Loucy (cell line): ENCODE results near the gene DPP4.

Experiments
- H2AFZ ChIP-seq: fragments of 200-600 bp; sonication (generic); 2 replicates; pipeline ENCODE4 v1.6.0; 2016; ENCODE audit warnings: antibody characterized with exemption, mild to moderate bottlenecking, low read length, moderate library complexity
- H3F3A ChIP-seq: fragments of 200-600 bp; 2 replicates; pipeline ENCODE4 v1.6.0; 2016; ENCODE audit warnings: antibody characterized with exemption, low read depth, mild to moderate bottlenecking
- H3K27me3 ChIP-seq: fragments of 200-600 bp; sonication (generic); 2 replicates; pipeline ENCODE4 v1.6.1; 2014; ENCODE audit warnings: low read length, mild to moderate bottlenecking; ENCODE audit not compliant: insufficient read depth, poor library complexity, severe bottlenecking
- H3K36me3 ChIP-seq: fragments of 200-600 bp; sonication (generic); 2 replicates; pipeline ENCODE4 v1.6.1; 2016; ENCODE audit warnings: low read length; ENCODE audit not compliant: insufficient read depth
- H3K4me1 ChIP-seq: fragments of 200-600 bp; sonication (generic); 2 replicates; pipeline ENCODE4 v1.5.1; 2014; ENCODE audit warnings: low read length, mild to moderate bottlenecking; ENCODE audit not compliant: insufficient read depth, poor library complexity, severe bottlenecking
- H3K4me2 ChIP-seq: fragments of 200-600 bp; sonication (generic); 2 replicates; pipeline ENCODE4 v1.6.0; 2014; ENCODE audit warnings: antibody characterized with exemption, low read length, low read depth, mild to moderate bottlenecking; ENCODE audit not compliant: poor library complexity, severe bottlenecking
- H3K4me3 ChIP-seq: fragments of 200-600 bp; sonication (generic); 2 replicates; pipeline ENCODE4 v1.5.1; 2014; ENCODE audit warnings: low read length, mild to moderate bottlenecking, mixed read lengths; ENCODE audit not compliant: poor library complexity, severe bottlenecking
- H3K79me2 ChIP-seq: fragments of 200-600 bp; sonication (generic); 2 replicates; pipeline ENCODE4 v1.6.1; 2014; ENCODE audit warnings: low read length; ENCODE audit not compliant: insufficient read depth
- H3K9ac ChIP-seq: fragments of 200-600 bp; sonication (generic); 2 replicates; pipeline ENCODE4 v1.6.0; 2014; ENCODE audit warnings: mild to moderate bottlenecking, low read depth, low read length, moderate library complexity; ENCODE audit not compliant: poor library complexity, severe bottlenecking
- H3K9me2 ChIP-seq: fragments of 200-600 bp; sonication (generic); replicated peaks from 2 replicates; pipeline ENCODE4 v1.6.1; 2016; ENCODE audit warnings: low read depth, low read length, mixed read lengths
- H3K9me3 ChIP-seq: fragments of 200-600 bp; sonication (generic); 2 replicates; pipeline ENCODE4 v1.6.1; 2014; ENCODE audit warnings: mild to moderate bottlenecking, antibody characterized with exemption, low read length, low read depth; ENCODE audit not compliant: insufficient read depth
- H4K20me1 ChIP-seq: fragments of 200-600 bp; sonication (generic); 2 replicates; pipeline ENCODE4 v1.6.0; 2014; ENCODE audit warnings: antibody characterized with exemption, low read length, mild to moderate bottlenecking; ENCODE audit not compliant: insufficient read depth, poor library complexity, severe bottlenecking
- EZH2phosphoT487 ChIP-seq: fragments of 200-600 bp; IDR thresholded peaks from 2 replicates; pipeline ENCODE4 v1.6.1; 2018; ENCODE audit warnings: antibody characterized with exemption, mild to moderate bottlenecking, moderate library complexity, borderline replicate concordance
- TF ChIP-seq, protein P1 (sequence below): fragments of 200-600 bp; sonication (generic); conservative IDR thresholded peaks from 2 replicates; pipeline ENCODE4 v1.5.1; 2014; ENCODE audit warnings: mild to moderate bottlenecking, antibody characterized with exemption, low read length

Gene DPP4

GRCh38 chr2:162086904-162087303, 12.9 kb upstream of the DPP4 start:
- Histone ChIP-seq H4K20me1 (no peaks in the 10 kb centered on the region), H3F3A (no peaks in the 10 kb centered on the region), H3K79me2 (no peaks in the 10 kb centered on the region), H3K36me3 (no peaks in the 10 kb centered on the region), H2AFZ (no peak overlapping the region), H3K4me2 (no peak overlapping the region), H3K27me3 (no peaks in the 10 kb centered on the region), H3K9me2 (no peaks in the 10 kb centered on the region), H3K4me3 (no peak overlapping the region), H3K9ac (no peak overlapping the region), H3K9me3 (no peaks in the 10 kb centered on the region), H3K4me1 (no peaks in the 10 kb centered on the region)
- no peak for TF ChIP-seq EZH2phosphoT487
- TF ChIP-seq, protein P1, sequence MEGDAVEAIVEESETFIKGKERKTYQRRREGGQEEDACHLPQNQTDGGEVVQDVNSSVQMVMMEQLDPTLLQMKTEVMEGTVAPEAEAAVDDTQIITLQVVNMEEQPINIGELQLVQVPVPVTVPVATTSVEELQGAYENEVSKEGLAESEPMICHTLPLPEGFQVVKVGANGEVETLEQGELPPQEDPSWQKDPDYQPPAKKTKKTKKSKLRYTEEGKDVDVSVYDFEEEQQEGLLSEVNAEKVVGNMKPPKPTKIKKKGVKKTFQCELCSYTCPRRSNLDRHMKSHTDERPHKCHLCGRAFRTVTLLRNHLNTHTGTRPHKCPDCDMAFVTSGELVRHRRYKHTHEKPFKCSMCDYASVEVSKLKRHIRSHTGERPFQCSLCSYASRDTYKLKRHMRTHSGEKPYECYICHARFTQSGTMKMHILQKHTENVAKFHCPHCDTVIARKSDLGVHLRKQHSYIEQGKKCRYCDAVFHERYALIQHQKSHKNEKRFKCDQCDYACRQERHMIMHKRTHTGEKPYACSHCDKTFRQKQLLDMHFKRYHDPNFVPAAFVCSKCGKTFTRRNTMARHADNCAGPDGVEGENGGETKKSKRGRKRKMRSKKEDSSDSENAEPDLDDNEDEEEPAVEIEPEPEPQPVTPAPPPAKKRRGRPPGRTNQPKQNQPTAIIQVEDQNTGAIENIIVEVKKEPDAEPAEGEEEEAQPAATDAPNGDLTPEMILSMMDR: no peak

DNA sequence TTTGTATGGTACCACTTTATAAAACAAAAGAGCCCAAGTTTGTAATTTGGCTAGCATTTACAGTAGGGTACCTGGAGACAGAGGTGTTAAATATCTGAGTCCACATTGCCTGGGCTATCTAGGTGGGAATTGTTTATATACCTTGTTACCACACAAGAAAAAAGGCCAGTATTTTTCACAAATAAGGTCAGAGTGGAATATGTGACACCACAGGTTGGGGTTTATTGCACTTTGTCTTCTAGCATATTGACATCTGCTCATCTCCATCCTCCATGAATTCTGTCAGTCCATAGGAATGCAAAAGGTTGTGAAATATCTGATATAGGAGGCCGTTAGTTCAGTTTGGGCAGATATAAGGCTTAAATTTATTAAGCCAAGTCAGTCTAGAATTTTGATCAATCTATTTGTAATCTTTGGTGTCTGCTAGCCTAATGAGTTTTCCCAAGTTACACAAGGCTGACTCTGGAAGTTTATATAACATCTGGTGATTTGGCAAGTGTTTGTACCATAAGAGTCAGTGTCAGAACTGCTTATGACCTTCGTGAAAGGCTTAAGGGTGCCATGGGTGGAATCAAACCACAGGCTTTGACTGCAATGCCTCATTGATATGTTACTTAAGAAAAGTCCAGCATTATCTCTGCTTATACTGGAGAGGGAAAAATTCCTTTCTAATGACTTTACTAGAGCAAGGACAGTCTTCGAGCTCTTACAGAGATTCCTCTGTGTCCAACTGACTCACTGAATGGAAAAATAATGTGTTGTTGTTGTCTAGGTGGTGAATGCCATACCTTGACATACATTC, 11.3 kb upstream of the DPP4 start:
- Histone ChIP-seq H3K4me1 (no peaks in the 10 kb centered on the region), H3K9ac (no peak overlapping the region), H3F3A (no peaks in the 10 kb centered on the region), H3K9me2 (no peaks in the 10 kb centered on the region), H3K4me2 (no peak overlapping the region), H3K36me3 (no peaks in the 10 kb centered on the region), H2AFZ (no peak overlapping the region), H4K20me1 (no peaks in the 10 kb centered on the region), H3K9me3 (no peaks in the 10 kb centered on the region), H3K4me3 (no peak overlapping the region), H3K79me2 (no peaks in the 10 kb centered on the region), H3K27me3 (no peaks in the 10 kb centered on the region)
- TF ChIP-seq EZH2phosphoT487: no peak
- TF ChIP-seq, protein P1: no peak

GRCh38 chr2:162084536-162084935, 10.5 kb upstream of the DPP4 start:
- H4K20me1 ChIP-seq: no peaks in the 10 kb centered on the region
- no peaks in the 10 kb centered on the region for H3F3A ChIP-seq
- no peaks in the 10 kb centered on the region for H3K36me3 ChIP-seq
- no peaks in the 10 kb centered on the region for H3K79me2 ChIP-seq
- H3K9me3 ChIP-seq: no peaks in the 10 kb centered on the region
- no peak for TF ChIP-seq EZH2phosphoT487
- TF ChIP-seq, protein P1: no peak
- H3K9me2 ChIP-seq: no peaks in the 10 kb centered on the region
- H3K27me3 ChIP-seq: no peaks in the 10 kb centered on the region
- no peak overlapping the region for H2AFZ ChIP-seq
- H3K4me1 ChIP-seq: no peaks in the 10 kb centered on the region
- H3K9ac ChIP-seq: no peak overlapping the region
- no peak overlapping the region for H3K4me3 ChIP-seq
- H3K4me2 ChIP-seq: no peak overlapping the region
